Ascending aorta (tissue), 2 donors: ENCODE measurements around the gene MYBPH. TPM values are rescaled to one million over a fixed set of nuclear protein-coding genes. Genes with fewer than 3 reads are reported as not detected.

Experiments
- DNase-seq, 2 donors: peaks; one replicate each; pipeline ENCODE4 v3.0.0-alpha.2; 2019; ENCODE audit warnings: low spot score in 2 of 2
- H3K27ac ChIP-seq, 2 donors: fragments of 200-600 bp; sonication (generic); one replicate each; pipeline ENCODE4 v1.5.1; 2016 to 2017; ENCODE audit warnings: mild to moderate bottlenecking in 1 of 2
- H3K27me3 ChIP-seq: fragments of 200-600 bp; sonication (generic); one replicate; pipeline ENCODE4 v1.5.1; 2017
- H3K36me3 ChIP-seq, 2 donors: fragments of 200-600 bp; sonication (generic); one replicate each; pipeline ENCODE4 v1.5.1; 2016
- H3K4me1 ChIP-seq, 2 donors: fragments of 200-600 bp; sonication (generic); one replicate each; pipeline ENCODE4 v1.5.1; 2016 to 2017; ENCODE audit warnings: mild to moderate bottlenecking in 1 of 2
- H3K4me3 ChIP-seq, 2 donors: fragments of 200-600 bp; sonication (generic); one replicate each; pipeline ENCODE4 v1.5.1; 2016 to 2017; ENCODE audit warnings: mild to moderate bottlenecking in 1 of 2
- H3K9me3 ChIP-seq, 2 donors: fragments of 200-600 bp; sonication (generic); one replicate each; pipeline ENCODE4 v1.5.1; 2016
- CTCF ChIP-seq, 3 experiments: fragments of 200-600 bp in 2 of 3; fragments of 450-650 bp in 1 of 3; sonication (generic) in 2 of 3; IDR thresholded peaks; one replicate each; pipeline ENCODE4 v1.5.1; 2016 to 2019; ENCODE audit warnings: antibody characterized with exemption in 3 of 3, mild to moderate bottlenecking in 1 of 3, moderate library complexity in 1 of 3
- intact Hi-C: fragments of 100-400 bp; cut with DNase I; formaldehyde crosslinking; loops from one replicate; pipeline ENCODE4 v1.15.1; 2023
- total RNA-seq: library from RNA; depleted of rRNA; stranded (reverse); fragments of >200 nt; gene quantifications from one replicate; pipeline ENCODE4 v1.1.0, GENCODE V29; 2016

Gene MYBPH
- total RNA-seq, 1 donor from 2014 or later: not detected

DNA sequence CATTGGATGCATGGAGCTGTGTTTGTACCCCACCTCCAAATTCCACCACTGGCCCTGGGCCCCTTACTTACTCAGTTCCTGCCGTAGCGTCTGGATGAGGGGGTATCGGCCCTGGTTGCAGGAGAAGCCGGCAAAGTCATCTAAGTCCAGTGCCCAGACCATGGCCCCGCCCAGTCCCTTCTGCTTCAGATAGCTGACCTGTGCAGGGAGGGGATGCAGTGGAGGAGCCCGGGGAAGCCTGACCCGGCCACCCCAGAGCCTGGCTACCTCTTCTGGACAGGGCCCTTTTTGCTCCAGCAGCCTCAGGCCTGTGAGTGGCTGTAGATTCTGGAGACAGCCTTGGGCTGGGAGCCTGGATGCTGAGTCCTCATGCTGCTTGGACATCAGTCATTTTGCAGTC is 42.0 kb upstream of the MYBPH start:
- H3K27ac ChIP-seq: no peak overlapping the region
- no peaks in the 10 kb centered on the region for H3K27me3 ChIP-seq
- DNase-seq: no peak
- no peak overlapping the region for H3K4me3 ChIP-seq
- intact Hi-C loops: no loop called here
- TF ChIP-seq CTCF (IDR thresholded peaks at IDR 0.05): no peak
- H3K36me3 ChIP-seq: no peaks in the 10 kb centered on the region
- H3K9me3 ChIP-seq: no peaks in the 10 kb centered on the region
- H3K4me1 ChIP-seq: no peaks in the 10 kb centered on the region

GRCh38 chr1:203217139-203217655 is 41.6 kb upstream of the MYBPH start:
- no peak for DNase-seq
- Histone ChIP-seq H3K36me3 (no peaks in the 10 kb centered on the region), H3K27ac (no peak overlapping the region), H3K27me3 (no peaks in the 10 kb centered on the region), H3K4me3 (no peak overlapping the region), H3K9me3 (no peaks in the 10 kb centered on the region), H3K4me1 (no peaks in the 10 kb centered on the region)
- TF ChIP-seq CTCF (IDR thresholded peaks at IDR 0.05): no peak
- intact Hi-C loops: no loop called here

DNA sequence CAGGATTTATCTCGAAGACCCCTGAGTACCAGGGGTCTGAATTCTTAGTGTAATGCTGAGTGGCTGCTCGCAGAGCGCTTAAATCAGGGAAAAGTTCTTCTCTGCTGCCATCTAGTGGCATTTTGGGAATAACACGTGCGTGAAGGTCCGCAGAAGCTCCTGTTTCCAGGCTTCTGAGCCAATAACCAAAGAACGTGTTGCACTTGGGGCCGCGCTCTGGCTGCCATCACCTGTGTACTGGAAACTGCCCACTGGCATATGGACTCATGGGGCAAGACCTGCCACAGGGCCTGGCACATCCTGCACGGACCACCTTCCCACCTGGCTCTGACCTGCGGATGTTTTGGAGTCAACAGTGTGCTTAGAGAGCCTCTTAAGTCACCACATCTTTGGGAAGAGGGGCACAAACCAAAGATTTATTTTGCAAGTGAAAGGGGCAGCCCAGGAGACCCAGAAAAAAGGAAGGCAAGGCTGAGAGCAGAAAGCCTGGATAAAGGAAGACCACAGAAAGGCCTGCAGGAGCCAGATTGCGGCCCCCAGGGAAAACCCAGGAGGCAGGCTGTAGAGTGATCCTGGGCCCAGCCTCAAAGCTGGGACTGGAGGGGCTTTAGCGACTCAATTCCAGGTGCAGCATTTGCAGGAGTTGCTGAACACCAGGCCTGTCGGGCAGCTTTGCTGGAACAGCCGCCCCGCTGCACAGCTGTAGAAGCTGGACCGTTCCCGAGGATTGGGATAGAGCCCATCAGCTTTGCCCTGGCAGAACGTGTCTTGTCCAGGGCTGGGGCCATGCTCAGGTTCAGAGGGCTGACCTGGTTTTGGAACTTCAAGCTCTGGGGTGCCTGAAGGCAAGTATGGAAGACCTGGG is 40.9 kb upstream of the MYBPH start:
- no peak overlapping the region for H3K4me3 ChIP-seq
- H3K36me3 ChIP-seq: no peaks in the 10 kb centered on the region
- peak; percentile 75 to 88 (median 76) for TF ChIP-seq CTCF (IDR thresholded peaks at IDR 0.05)
- no peaks in the 10 kb centered on the region for H3K27me3 ChIP-seq
- DNase-seq: peak in 1 of 2 donors; percentile 74
- no peaks in the 10 kb centered on the region for H3K9me3 ChIP-seq
- intact Hi-C loops: loop anchor here (1.0 kb wide), 2 partner anchors 98 to 177 kb away; no protein-coding TSS in a partner anchor
- H3K4me1 ChIP-seq: no peaks in the 10 kb centered on the region
- no peak overlapping the region for H3K27ac ChIP-seq

DNA sequence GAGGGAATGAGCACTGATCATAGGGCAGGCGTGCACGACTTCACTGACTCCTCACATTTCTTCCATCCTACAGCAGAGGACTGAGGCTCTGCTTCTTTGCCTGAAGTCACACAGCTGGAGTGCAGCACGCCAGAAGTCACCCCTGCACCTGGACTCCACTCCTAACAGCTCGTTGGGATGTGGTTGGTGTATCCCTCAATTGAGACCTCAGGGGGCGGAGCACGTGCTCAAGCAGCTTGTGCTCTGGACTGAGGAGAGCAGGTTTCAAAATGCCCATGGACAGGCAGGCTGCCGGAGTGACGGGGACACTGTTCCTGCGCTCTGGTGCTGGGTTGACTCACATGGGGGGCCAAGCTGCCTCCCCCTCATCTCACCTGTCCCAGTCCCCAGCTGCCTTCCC is 39.9 kb upstream of the MYBPH start:
- Histone ChIP-seq H3K27me3 (no peaks in the 10 kb centered on the region), H3K9me3 (no peaks in the 10 kb centered on the region), H3K4me1 (no peaks in the 10 kb centered on the region), H3K4me3 (no peak overlapping the region), H3K27ac (no peak overlapping the region), H3K36me3 (no peaks in the 10 kb centered on the region)
- DNase-seq: no peak
- intact Hi-C loops: no loop called here
- TF ChIP-seq CTCF (IDR thresholded peaks at IDR 0.05): no peak

- TF ChIP-seq CTCF (IDR thresholded peaks at IDR 0.05): no peak
- DNase-seq: no peak
- H3K4me1 ChIP-seq: no peaks in the 10 kb centered on the region
- no peaks in the 10 kb centered on the region for H3K36me3 ChIP-seq
- intact Hi-C loops: no loop called here
- no peak overlapping the region for H3K27ac ChIP-seq
- no peaks in the 10 kb centered on the region for H3K9me3 ChIP-seq
- H3K4me3 ChIP-seq: no peak overlapping the region
- H3K27me3 ChIP-seq: no peaks in the 10 kb centered on the region
These were observed 39.2 kb upstream of the MYBPH start for GRCh38 chr1:203214871-203215270.
